Measurements from ENCODE around the gene BTBD7.

Gene BTBD7

GRCh38 chr14:93295541-93296220 lies 37.2 kb downstream of the BTBD7 start:
- H3K4me3 ChIP-seq (ENCODE audit: low read length): no peak overlapping the region
- no peaks in the 10 kb centered on the region for H3K9me3 ChIP-seq (ENCODE audit: control insufficient read depth, low read depth, low read length)
- H3K27me3 ChIP-seq (ENCODE audit: control insufficient read depth, insufficient read depth, low read length): no peaks in the 10 kb centered on the region
- no peaks in the 10 kb centered on the region for H3K36me3 ChIP-seq (ENCODE audit: control insufficient read depth, low read depth, low read length)
- no peaks in the 10 kb centered on the region for H3K4me1 ChIP-seq (ENCODE audit: control insufficient read depth, low read depth, low read length)
- no peak overlapping the region for H3K27ac ChIP-seq (ENCODE audit: low read length)
- no peak overlapping the region for H3K9ac ChIP-seq (ENCODE audit: low read length)

- H3K27ac ChIP-seq (ENCODE audit: low read length): no peak overlapping the region
Measured at GRCh38 chr14:93286212-93286890, 46.5 kb downstream of the BTBD7 start.

GRCh38 chr14:93285044-93285443 lies 47.8 kb downstream of the BTBD7 start:
- H3K4me1 ChIP-seq (ENCODE audit: control insufficient read depth, low read depth, low read length): no peaks in the 10 kb centered on the region
- no peak overlapping the region for H3K27ac ChIP-seq (ENCODE audit: low read length)

More at GRCh38 chr14:93286212-93286890, 46.5 kb downstream of the BTBD7 start:
- no peaks in the 10 kb centered on the region for H3K4me1 ChIP-seq (ENCODE audit: control insufficient read depth, low read depth, low read length)
- no peaks in the 10 kb centered on the region for H3K27me3 ChIP-seq (ENCODE audit: control insufficient read depth, insufficient read depth, low read length)
- H3K4me3 ChIP-seq (ENCODE audit: low read length): no peak overlapping the region
- H3K9me3 ChIP-seq (ENCODE audit: control insufficient read depth, low read depth, low read length): no peaks in the 10 kb centered on the region
- H3K36me3 ChIP-seq (ENCODE audit: control insufficient read depth, low read depth, low read length): peaks cover 6% of the 10 kb centered on the region
- H3K9ac ChIP-seq (ENCODE audit: low read length): no peak overlapping the region

GRCh38 chr14:93281937-93282336 lies 50.9 kb downstream of the BTBD7 start:
- H3K36me3 ChIP-seq (ENCODE audit: control insufficient read depth, low read depth, low read length): no peaks in the 10 kb centered on the region
- no peaks in the 10 kb centered on the region for H3K4me1 ChIP-seq (ENCODE audit: control insufficient read depth, low read depth, low read length)
- no peaks in the 10 kb centered on the region for H3K27me3 ChIP-seq (ENCODE audit: control insufficient read depth, insufficient read depth, low read length)
- H3K4me3 ChIP-seq (ENCODE audit: low read length): no peak overlapping the region
- H3K9me3 ChIP-seq (ENCODE audit: control insufficient read depth, low read depth, low read length): no peaks in the 10 kb centered on the region
- H3K9ac ChIP-seq (ENCODE audit: low read length): no peak overlapping the region
- H3K27ac ChIP-seq (ENCODE audit: low read length): no peak overlapping the region

More at GRCh38 chr14:93285044-93285443, 47.8 kb downstream of the BTBD7 start:
- Histone ChIP-seq H3K36me3 (ENCODE audit: control insufficient read depth, low read depth, low read length) (peaks cover 6% of the 10 kb centered on the region), H3K9me3 (ENCODE audit: control insufficient read depth, low read depth, low read length) (no peaks in the 10 kb centered on the region), H3K27me3 (ENCODE audit: control insufficient read depth, insufficient read depth, low read length) (no peaks in the 10 kb centered on the region), H3K9ac (ENCODE audit: low read length) (no peak overlapping the region), H3K4me3 (ENCODE audit: low read length) (no peak overlapping the region)

GRCh38 chr14:93280743-93281142 lies 52.1 kb downstream of the BTBD7 start:
- Histone ChIP-seq H3K4me3 (ENCODE audit: low read length) (no peak overlapping the region), H3K4me1 (ENCODE audit: control insufficient read depth, low read depth, low read length) (no peaks in the 10 kb centered on the region), H3K27ac (ENCODE audit: low read length) (no peak overlapping the region), H3K27me3 (ENCODE audit: control insufficient read depth, insufficient read depth, low read length) (no peaks in the 10 kb centered on the region), H3K9me3 (ENCODE audit: control insufficient read depth, low read depth, low read length) (no peaks in the 10 kb centered on the region), H3K36me3 (ENCODE audit: control insufficient read depth, low read depth, low read length) (no peaks in the 10 kb centered on the region), H3K9ac (ENCODE audit: low read length) (no peak overlapping the region)

- no peaks in the 10 kb centered on the region for H3K36me3 ChIP-seq (ENCODE audit: control insufficient read depth, low read depth, low read length)
- no peak overlapping the region for H3K27ac ChIP-seq (ENCODE audit: low read length)
- no peak overlapping the region for H3K9ac ChIP-seq (ENCODE audit: low read length)
- H3K27me3 ChIP-seq (ENCODE audit: control insufficient read depth, insufficient read depth, low read length): no peaks in the 10 kb centered on the region
- H3K9me3 ChIP-seq (ENCODE audit: control insufficient read depth, low read depth, low read length): no peaks in the 10 kb centered on the region
- no peaks in the 10 kb centered on the region for H3K4me1 ChIP-seq (ENCODE audit: control insufficient read depth, low read depth, low read length)
- H3K4me3 ChIP-seq (ENCODE audit: low read length): no peak overlapping the region
Measured at GRCh38 chr14:93276031-93276716, 56.7 kb downstream of the BTBD7 start.

- Histone ChIP-seq H3K27ac (ENCODE audit: low read length) (no peak overlapping the region), H3K9me3 (ENCODE audit: control insufficient read depth, low read depth, low read length) (no peaks in the 10 kb centered on the region), H3K4me3 (ENCODE audit: low read length) (no peak overlapping the region), H3K36me3 (ENCODE audit: control insufficient read depth, low read depth, low read length) (no peaks in the 10 kb centered on the region), H3K27me3 (ENCODE audit: control insufficient read depth, insufficient read depth, low read length) (no peaks in the 10 kb centered on the region), H3K4me1 (ENCODE audit: control insufficient read depth, low read depth, low read length) (no peaks in the 10 kb centered on the region), H3K9ac (ENCODE audit: low read length) (no peak overlapping the region)
Measured at GRCh38 chr14:93274055-93274806, 58.6 kb downstream of the BTBD7 start.

- Histone ChIP-seq H3K36me3 (ENCODE audit: control insufficient read depth, low read depth, low read length) (no peaks in the 10 kb centered on the region), H3K4me1 (ENCODE audit: control insufficient read depth, low read depth, low read length) (no peaks in the 10 kb centered on the region), H3K27me3 (ENCODE audit: control insufficient read depth, insufficient read depth, low read length) (no peaks in the 10 kb centered on the region)
Measured at GRCh38 chr14:93271111-93271510, 61.7 kb downstream of the BTBD7 start.

GRCh38 chr14:93269341-93270068 lies 63.3 kb downstream of the BTBD7 start:
- Histone ChIP-seq H3K27ac (ENCODE audit: low read length) (no peak overlapping the region), H3K4me3 (ENCODE audit: low read length) (no peak overlapping the region), H3K9ac (ENCODE audit: low read length) (no peak overlapping the region), H3K27me3 (ENCODE audit: control insufficient read depth, insufficient read depth, low read length) (no peaks in the 10 kb centered on the region), H3K4me1 (ENCODE audit: control insufficient read depth, low read depth, low read length) (no peaks in the 10 kb centered on the region), H3K36me3 (ENCODE audit: control insufficient read depth, low read depth, low read length) (no peaks in the 10 kb centered on the region), H3K9me3 (ENCODE audit: control insufficient read depth, low read depth, low read length) (no peaks in the 10 kb centered on the region)

More at GRCh38 chr14:93271111-93271510, 61.7 kb downstream of the BTBD7 start:
- Histone ChIP-seq H3K9ac (ENCODE audit: low read length) (no peak overlapping the region), H3K27ac (ENCODE audit: low read length) (no peak overlapping the region), H3K9me3 (ENCODE audit: control insufficient read depth, low read depth, low read length) (no peaks in the 10 kb centered on the region), H3K4me3 (ENCODE audit: low read length) (no peak overlapping the region)

- peaks cover 6% of the 10 kb centered on the region for H3K36me3 ChIP-seq (ENCODE audit: control insufficient read depth, low read depth, low read length)
Measured at GRCh38 chr14:93268406-93268805, 64.4 kb downstream of the BTBD7 start.

More at GRCh38 chr14:93268406-93268805, 64.4 kb downstream of the BTBD7 start:
- Histone ChIP-seq H3K27me3 (ENCODE audit: control insufficient read depth, insufficient read depth, low read length) (no peaks in the 10 kb centered on the region), H3K4me1 (ENCODE audit: control insufficient read depth, low read depth, low read length) (no peaks in the 10 kb centered on the region), H3K9me3 (ENCODE audit: control insufficient read depth, low read depth, low read length) (no peaks in the 10 kb centered on the region), H3K27ac (ENCODE audit: low read length) (no peak overlapping the region), H3K4me3 (ENCODE audit: low read length) (no peak overlapping the region), H3K9ac (ENCODE audit: low read length) (no peak overlapping the region)
